Suppressor macrophage treated with lipopolysaccharide for 1 hour (primary cell): ENCODE measurements around the gene MGST3.
"Not testable (repeated sequence)": the region's sequence is repeated elsewhere in the genome, so short reads cannot be mapped to it uniquely, and the experiment has no call there.

Experiments used
- DNase-seq, 3 donors: peaks; one replicate each; pipeline ENCODE4 v3.0.0-alpha.2; 2020 to 2022

Gene MGST3

GRCh38 chr1:165630629-165631341, at the start of gene MGST3:
Gene MGST3, plus strand, starts transcription at chr1:165631234. Its CDS starts 18,614 bp downstream, at chr1:165649848.
- DNase-seq, result peak; percentile 98 to 99 (median 99)

GRCh38 chr1:165581926-165582325, 49.1 kb upstream of the MGST3 start:
- DNase-seq, result no peak

- DNase-seq, result no peak
These were observed 44.6 kb upstream of the MGST3 start for GRCh38 chr1:165586398-165586797.

GRCh38 chr1:165591391-165591790, 39.6 kb upstream of the MGST3 start:
- not testable (repeated sequence) for DNase-seq

- peak; percentile 82 to 91 (median 86) for DNase-seq
These were observed 37.9 kb upstream of the MGST3 start for GRCh38 chr1:165592945-165593823.

GRCh38 chr1:165595246-165595938, 35.6 kb upstream of the MGST3 start:
- no peak for DNase-seq

- DNase-seq, result peak; percentile 99 to 100 (median 99)
These were observed 33.0 kb upstream of the MGST3 start for GRCh38 chr1:165597883-165598675.

- no peak for DNase-seq
These were observed 32.4 kb upstream of the MGST3 start for GRCh38 chr1:165598676-165599059.

GRCh38 chr1:165600793-165601192, 30.2 kb upstream of the MGST3 start:
- DNase-seq, result peak; percentile 23 to 42 (median 37)

GRCh38 chr1:165603810-165604209, 27.2 kb upstream of the MGST3 start:
- DNase-seq, result no peak

GRCh38 chr1:165605246-165605645, 25.8 kb upstream of the MGST3 start:
- DNase-seq, result no peak

- not testable (repeated sequence) for DNase-seq
These were observed 24.4 kb upstream of the MGST3 start for GRCh38 chr1:165606676-165607075.

GRCh38 chr1:165610866-165611265, 20.2 kb upstream of the MGST3 start:
- no peak for DNase-seq

GRCh38 chr1:165612062-165612461, 19.0 kb upstream of the MGST3 start:
- no peak for DNase-seq

- DNase-seq, result no peak
These were observed 14.9 kb upstream of the MGST3 start for GRCh38 chr1:165616054-165616612.

GRCh38 chr1:165616987-165617546, 14.0 kb upstream of the MGST3 start:
- no peak for DNase-seq

- DNase-seq, result no peak
These were observed 11.3 kb upstream of the MGST3 start for GRCh38 chr1:165619647-165620151.

- no peak for DNase-seq
These were observed 7.4 kb upstream of the MGST3 start for GRCh38 chr1:165623624-165624023.

GRCh38 chr1:165624441-165624840, 6.6 kb upstream of the MGST3 start:
- DNase-seq, result no peak

GRCh38 chr1:165628147-165628822, 2.7 kb upstream of the MGST3 start:
- DNase-seq, result no peak

GRCh38 chr1:165629151-165629550, 1.9 kb upstream of the MGST3 start:
- DNase-seq, result peak in 2 of 3 donors; percentile 9 to 34
